HL-60/S4 (cell line): Measurements from ENCODE around the gene ABL2.

Experiments
- in situ Hi-C: fragments of 300-500 bp; cut with MboI; formaldehyde crosslinking; loops from 2 replicates; pipeline ENCODE4 v1.14.3; 2022; ENCODE audit warnings: low sequenced_read_pairs

ABL2 gene

GRCh38 chr1:179099891-179100290 is 129.6 kb downstream of the ABL2 start:
- in situ Hi-C loops: loop anchor here (25.0 kb wide), 2 partner anchors 262 to 712 kb away; partner anchors contain the start of gene AXDND1

GRCh38 chr1:179095924-179096323 is 133.6 kb downstream of the ABL2 start:
- in situ Hi-C loops: loop anchor here (25.0 kb wide), 2 partner anchors 266 to 716 kb away; partner anchors contain the start of gene AXDND1

GRCh38 chr1:179095377-179095776 is 134.1 kb downstream of the ABL2 start:
- in situ Hi-C loops: loop anchor here (25.0 kb wide), 2 partner anchors 267 to 717 kb away; partner anchors contain the start of gene AXDND1

- in situ Hi-C loops: loop anchor here (25.0 kb wide), 2 partner anchors 267 to 717 kb away; partner anchors contain the start of gene AXDND1
Measured at GRCh38 chr1:179094818-179095217, 134.7 kb downstream of the ABL2 start.

GRCh38 chr1:179092896-179093461 is 136.5 kb downstream of the ABL2 start:
- in situ Hi-C loops: loop anchor here (25.0 kb wide), 2 partner anchors 269 to 719 kb away; partner anchors contain the start of gene AXDND1

GRCh38 chr1:179091691-179092165 is 137.7 kb downstream of the ABL2 start:
- in situ Hi-C loops: loop anchor here (25.0 kb wide), 2 partner anchors 271 to 721 kb away; partner anchors contain the start of gene AXDND1

- in situ Hi-C loops: loop anchor here (25.0 kb wide), 2 partner anchors 271 to 721 kb away; partner anchors contain the start of gene AXDND1
Measured at GRCh38 chr1:179090923-179091322, 138.6 kb downstream of the ABL2 start.

- in situ Hi-C loops: loop anchor here (25.0 kb wide), 2 partner anchors 272 to 722 kb away; partner anchors contain the start of gene AXDND1
Measured at GRCh38 chr1:179090522-179090921, 139.0 kb downstream of the ABL2 start.

GRCh38 chr1:179089827-179090482 is 139.5 kb downstream of the ABL2 start:
- in situ Hi-C loops: loop anchor here (25.0 kb wide), 2 partner anchors 272 to 722 kb away; partner anchors contain the start of gene AXDND1

- in situ Hi-C loops: loop anchor here (25.0 kb wide), 2 partner anchors 275 to 725 kb away; partner anchors contain the start of gene AXDND1
Measured at GRCh38 chr1:179087665-179088064, 141.8 kb downstream of the ABL2 start.

- in situ Hi-C loops: loop anchor here (25.0 kb wide), 2 partner anchors 279 to 729 kb away; partner anchors contain the start of gene AXDND1
Measured at GRCh38 chr1:179083533-179083932, 145.9 kb downstream of the ABL2 start.

GRCh38 chr1:179082999-179083335 is 146.5 kb downstream of the ABL2 start:
- in situ Hi-C loops: loop anchor here (25.0 kb wide), 2 partner anchors 279 to 729 kb away; partner anchors contain the start of gene AXDND1

- in situ Hi-C loops: loop anchor here (25.0 kb wide), 2 partner anchors 280 to 730 kb away; partner anchors contain the start of gene AXDND1
Measured at GRCh38 chr1:179082333-179082998, 147.0 kb downstream of the ABL2 start.

- in situ Hi-C loops: loop anchor here (25.0 kb wide), 2 partner anchors 280 to 730 kb away; partner anchors contain the start of gene AXDND1
Measured at GRCh38 chr1:179081687-179082332, 147.7 kb downstream of the ABL2 start, which contains the start of gene TOR3A. TSS of gene TOR3A (plus strand) at chr1:179082070. CDS start at chr1:179082129, 59 bp downstream.

GRCh38 chr1:179080866-179081686 is 148.4 kb downstream of the ABL2 start:
- in situ Hi-C loops: loop anchor here (25.0 kb wide), 2 partner anchors 281 to 731 kb away; partner anchors contain the start of gene AXDND1

- in situ Hi-C loops: loop anchor here (25.0 kb wide), 2 partner anchors 283 to 733 kb away; partner anchors contain the start of gene AXDND1
Measured at GRCh38 chr1:179079113-179079761, 150.2 kb downstream of the ABL2 start.

- in situ Hi-C loops: loop anchor here (25.0 kb wide), 2 partner anchors 285 to 735 kb away; partner anchors contain the start of gene AXDND1
Measured at GRCh38 chr1:179077396-179077795, 152.1 kb downstream of the ABL2 start.

GRCh38 chr1:179066471-179066870 is 163.0 kb downstream of the ABL2 start:
- in situ Hi-C loops: no loop called here
